ENCODE measurements around the gene LRP1-AS. TPM values are rescaled to one million over a fixed set of nuclear protein-coding genes. Genes with fewer than 3 reads are reported as not detected.

Gene LRP1-AS
- total RNA-seq, 1 experiment from 2014 or later = not detected

- Histone ChIP-seq H3K27me3 (replicated peaks) (no peaks in the 10 kb centered on the region), H3K4me3 (no peak overlapping the region), H3K36me3 (peaks cover 84% of the 10 kb centered on the region), H3K27ac (no peak overlapping the region), H3K4me1 (replicated peaks) (no peaks in the 10 kb centered on the region), H3K9me3 (replicated peaks) (no peaks in the 10 kb centered on the region; the same call in 1 of the 2 replicates)
- DNase-seq (ENCODE audit: low read depth in 1 of 2, low spot score in 2 of 2) = peak; percentile 34 to 78
Measured at GRCh38 chr12:57175428-57176138, 28.2 kb upstream of the LRP1-AS start.

GRCh38 chr12:57173683-57174082 lies 26.3 kb upstream of the LRP1-AS start:
- H3K27ac ChIP-seq = no peak overlapping the region
- DNase-seq (ENCODE audit: low read depth in 1 of 2, low spot score in 2 of 2) = no peak
- H3K4me3 ChIP-seq = no peak overlapping the region
- no peaks in the 10 kb centered on the region; the same call in 1 of the 2 replicates for H3K9me3 ChIP-seq (replicated peaks)
- H3K27me3 ChIP-seq (replicated peaks) = no peaks in the 10 kb centered on the region
- no peaks in the 10 kb centered on the region for H3K4me1 ChIP-seq (replicated peaks)
- peaks cover 80% of the 10 kb centered on the region for H3K36me3 ChIP-seq

- no peaks in the 10 kb centered on the region for H3K4me1 ChIP-seq (replicated peaks)
- no peak overlapping the region for H3K27ac ChIP-seq
- no peaks in the 10 kb centered on the region for H3K27me3 ChIP-seq (replicated peaks)
- peaks cover 80% of the 10 kb centered on the region for H3K36me3 ChIP-seq
- no peak overlapping the region for H3K4me3 ChIP-seq
- H3K9me3 ChIP-seq (replicated peaks) = no peaks in the 10 kb centered on the region; the same call in 1 of the 2 replicates
- DNase-seq (ENCODE audit: low read depth in 1 of 2, low spot score in 2 of 2) = no peak
Measured at GRCh38 chr12:57173089-57173488, 25.7 kb upstream of the LRP1-AS start.

- H3K27me3 ChIP-seq (replicated peaks) = no peaks in the 10 kb centered on the region
Measured at GRCh38 chr12:57171668-57172067, 24.2 kb upstream of the LRP1-AS start.

GRCh38 chr12:57170927-57171326 lies 23.5 kb upstream of the LRP1-AS start:
- Histone ChIP-seq H3K27ac (no peak overlapping the region), H3K4me3 (no peak overlapping the region), H3K9me3 (replicated peaks) (no peaks in the 10 kb centered on the region; the same call in 1 of the 2 replicates), H3K27me3 (replicated peaks) (no peaks in the 10 kb centered on the region), H3K4me1 (replicated peaks) (peaks cover 17% of the 10 kb centered on the region), H3K36me3 (peaks cover 82% of the 10 kb centered on the region)
- no peak for DNase-seq (ENCODE audit: low read depth in 1 of 2, low spot score in 2 of 2)

More at GRCh38 chr12:57171668-57172067, 24.2 kb upstream of the LRP1-AS start:
- DNase-seq (ENCODE audit: low read depth in 1 of 2, low spot score in 2 of 2) = no peak
- H3K4me3 ChIP-seq = no peak overlapping the region
- no peaks in the 10 kb centered on the region; the same call in 1 of the 2 replicates for H3K9me3 ChIP-seq (replicated peaks)
- no peak overlapping the region for H3K27ac ChIP-seq
- peaks cover 10% of the 10 kb centered on the region for H3K4me1 ChIP-seq (replicated peaks)
- peaks cover 82% of the 10 kb centered on the region for H3K36me3 ChIP-seq

- Histone ChIP-seq H3K27ac (no peak overlapping the region), H3K9me3 (replicated peaks) (no peaks in the 10 kb centered on the region), H3K4me3 (no peak overlapping the region), H3K36me3 (peaks cover 82% of the 10 kb centered on the region), H3K4me1 (replicated peaks) (peaks cover 22% of the 10 kb centered on the region), H3K27me3 (replicated peaks) (no peaks in the 10 kb centered on the region)
- DNase-seq (ENCODE audit: low read depth in 1 of 2, low spot score in 2 of 2) = no peak
Measured at GRCh38 chr12:57170408-57170807, 23.0 kb upstream of the LRP1-AS start.

- Histone ChIP-seq H3K9me3 (replicated peaks) (no peaks in the 10 kb centered on the region), H3K4me1 (replicated peaks) (peaks cover 27% of the 10 kb centered on the region), H3K27me3 (replicated peaks) (no peaks in the 10 kb centered on the region), H3K36me3 (peaks cover 83% of the 10 kb centered on the region), H3K4me3 (no peak overlapping the region), H3K27ac (no peak overlapping the region)
- DNase-seq (ENCODE audit: low read depth in 1 of 2, low spot score in 2 of 2) = no peak
Measured at GRCh38 chr12:57169969-57170368, 22.6 kb upstream of the LRP1-AS start.

GRCh38 chr12:57169046-57169795 lies 21.8 kb upstream of the LRP1-AS start:
- Histone ChIP-seq H3K4me1 (replicated peaks) (peaks cover 33% of the 10 kb centered on the region), H3K27me3 (replicated peaks) (no peaks in the 10 kb centered on the region), H3K9me3 (replicated peaks) (no peaks in the 10 kb centered on the region), H3K4me3 (no peak overlapping the region), H3K36me3 (peaks cover 86% of the 10 kb centered on the region), H3K27ac (no peak overlapping the region)
- no peak for DNase-seq (ENCODE audit: low read depth in 1 of 2, low spot score in 2 of 2)

- Histone ChIP-seq H3K9me3 (replicated peaks) (no peaks in the 10 kb centered on the region), H3K27me3 (replicated peaks) (no peaks in the 10 kb centered on the region), H3K4me1 (replicated peaks) (peaks cover 33% of the 10 kb centered on the region), H3K4me3 (no peak overlapping the region), H3K27ac (no peak overlapping the region), H3K36me3 (peaks cover 84% of the 10 kb centered on the region)
- no peak for DNase-seq (ENCODE audit: low read depth in 1 of 2, low spot score in 2 of 2)
Measured at GRCh38 chr12:57168058-57168457, 20.6 kb upstream of the LRP1-AS start.

GRCh38 chr12:57166971-57167371 lies 19.6 kb upstream of the LRP1-AS start:
- DNase-seq (ENCODE audit: low read depth in 1 of 2, low spot score in 2 of 2) = peak; percentile 69 to 89
- Histone ChIP-seq H3K4me3 (no peak overlapping the region), H3K27ac (no peak overlapping the region)

GRCh38 chr12:57165741-57166140 lies 18.3 kb upstream of the LRP1-AS start:
- Histone ChIP-seq H3K4me1 (replicated peaks) (peaks cover 33% of the 10 kb centered on the region), H3K27ac (peak overlapping the region; percentile 38; the same call in 1 of the 2 replicates), H3K36me3 (peaks cover 92% of the 10 kb centered on the region), H3K9me3 (replicated peaks) (no peaks in the 10 kb centered on the region), H3K27me3 (replicated peaks) (no peaks in the 10 kb centered on the region), H3K4me3 (no peak overlapping the region)
- peak in 1 of 2 experiments; percentile 62 for DNase-seq (ENCODE audit: low read depth in 1 of 2, low spot score in 2 of 2)

More at GRCh38 chr12:57166971-57167371, 19.6 kb upstream of the LRP1-AS start:
- Histone ChIP-seq H3K27me3 (replicated peaks) (no peaks in the 10 kb centered on the region), H3K9me3 (replicated peaks) (no peaks in the 10 kb centered on the region), H3K36me3 (peaks cover 87% of the 10 kb centered on the region), H3K4me1 (replicated peaks) (peaks cover 33% of the 10 kb centered on the region)

GRCh38 chr12:57164966-57165625 lies 17.7 kb upstream of the LRP1-AS start:
- peaks cover 94% of the 10 kb centered on the region for H3K36me3 ChIP-seq
- no peak for DNase-seq (ENCODE audit: low read depth in 1 of 2, low spot score in 2 of 2)

GRCh38 chr12:57164454-57164853 lies 17.0 kb upstream of the LRP1-AS start:
- Histone ChIP-seq H3K27ac (no peak overlapping the region), H3K27me3 (replicated peaks) (no peaks in the 10 kb centered on the region), H3K36me3 (peaks cover 94% of the 10 kb centered on the region), H3K4me3 (no peak overlapping the region), H3K9me3 (replicated peaks) (no peaks in the 10 kb centered on the region), H3K4me1 (replicated peaks) (peaks cover 33% of the 10 kb centered on the region)
- DNase-seq (ENCODE audit: low read depth in 1 of 2, low spot score in 2 of 2) = no peak

More at GRCh38 chr12:57164966-57165625, 17.7 kb upstream of the LRP1-AS start:
- Histone ChIP-seq H3K27me3 (replicated peaks) (no peaks in the 10 kb centered on the region), H3K27ac (peak overlapping the region; percentile 38; the same call in 1 of the 2 replicates), H3K9me3 (replicated peaks) (no peaks in the 10 kb centered on the region), H3K4me3 (no peak overlapping the region), H3K4me1 (replicated peaks) (peaks cover 33% of the 10 kb centered on the region)
